ENCODE results near the gene ACTN2. TPM values are rescaled to one million over a fixed set of nuclear protein-coding genes. Genes with fewer than 3 reads are reported as not detected.

ACTN2 gene
- total RNA-seq, 2 donors from 2014 or later = 0.79 to 2.2 TPM

- H3K9ac ChIP-seq (ENCODE audit: extremely low read depth, low read length, poor library complexity, severe bottlenecking) = no peak overlapping the region
- no peaks in the 10 kb centered on the region for H3K27me3 ChIP-seq (ENCODE audit: control insufficient read depth, insufficient read depth, low read length, poor library complexity, severe bottlenecking)
- no peaks in the 10 kb centered on the region for H3K9me3 Mint-ChIP-seq
- H3K36me3 Mint-ChIP-seq (ENCODE audit: low read depth) = no peaks in the 10 kb centered on the region
- no peak overlapping the region for H3K27ac Mint-ChIP-seq
- no peak for DNase-seq
- TF ChIP-seq CTCF (conservative IDR thresholded peaks at IDR 0.05) = no peak
- H3K27me3 Mint-ChIP-seq (ENCODE audit: insufficient read depth) = no peaks in the 10 kb centered on the region
- H3K4me1 Mint-ChIP-seq = peaks cover 5% of the 10 kb centered on the region
- no peaks in the 10 kb centered on the region for H3K4me1 ChIP-seq (ENCODE audit: control insufficient read depth, insufficient read depth, low read length)
- H3K36me3 ChIP-seq (ENCODE audit: control insufficient read depth, insufficient read depth, low read length) = no peaks in the 10 kb centered on the region
- H3K27ac ChIP-seq (ENCODE audit: low read depth, low read length) = no peak overlapping the region
- no peak overlapping the region for H3K4me3 Mint-ChIP-seq
- 84 to 94% methylated on average over 2 to 6 of the region's 6 CpGs for WGBS, 2 experiments (ENCODE audit: insufficient coverage in 1 of 2, insufficient read length in 1 of 2)
- no peaks in the 10 kb centered on the region for H3K9me3 ChIP-seq (ENCODE audit: control insufficient read depth, low read length)
- no peak overlapping the region for H3K4me3 ChIP-seq (ENCODE audit: low read length)
These were observed 79.5 kb downstream of the ACTN2 start for GRCh38 chr1:236765831-236766230.

- H3K4me1 Mint-ChIP-seq = peaks cover 5% of the 10 kb centered on the region
- WGBS, 2 experiments (ENCODE audit: insufficient coverage in 1 of 2, insufficient read length in 1 of 2) = 93% methylated on average over 2 to 3 of the region's 3 CpGs
- H3K9me3 Mint-ChIP-seq = no peaks in the 10 kb centered on the region
- no peak overlapping the region for H3K4me3 Mint-ChIP-seq
- no peaks in the 10 kb centered on the region for H3K36me3 Mint-ChIP-seq (ENCODE audit: low read depth)
- Histone ChIP-seq H3K4me3 (ENCODE audit: low read length) (no peak overlapping the region), H3K27ac (ENCODE audit: low read depth, low read length) (no peak overlapping the region), H3K9ac (ENCODE audit: extremely low read depth, low read length, poor library complexity, severe bottlenecking) (no peak overlapping the region), H3K36me3 (ENCODE audit: control insufficient read depth, insufficient read depth, low read length) (no peaks in the 10 kb centered on the region), H3K4me1 (ENCODE audit: control insufficient read depth, insufficient read depth, low read length) (no peaks in the 10 kb centered on the region), H3K9me3 (ENCODE audit: control insufficient read depth, low read length) (no peaks in the 10 kb centered on the region), H3K27me3 (ENCODE audit: control insufficient read depth, insufficient read depth, low read length, poor library complexity, severe bottlenecking) (no peaks in the 10 kb centered on the region)
- no peak for TF ChIP-seq CTCF (conservative IDR thresholded peaks at IDR 0.05)
- no peaks in the 10 kb centered on the region for H3K27me3 Mint-ChIP-seq (ENCODE audit: insufficient read depth)
- no peak for DNase-seq
- no peak overlapping the region for H3K27ac Mint-ChIP-seq
These were observed 80.2 kb downstream of the ACTN2 start for GRCh38 chr1:236766506-236766905.

GRCh38 chr1:236767276-236767675 lies 81.0 kb downstream of the ACTN2 start:
- H3K4me3 ChIP-seq (ENCODE audit: low read length) = no peak overlapping the region
- H3K9ac ChIP-seq (ENCODE audit: extremely low read depth, low read length, poor library complexity, severe bottlenecking) = no peak overlapping the region
- Mint-ChIP-seq H3K27ac (no peak overlapping the region), H3K4me3 (no peak overlapping the region), H3K36me3 (ENCODE audit: low read depth) (no peaks in the 10 kb centered on the region), H3K9me3 (no peaks in the 10 kb centered on the region), H3K27me3 (ENCODE audit: insufficient read depth) (no peaks in the 10 kb centered on the region), H3K4me1 (peaks cover 5% of the 10 kb centered on the region)
- no peaks in the 10 kb centered on the region for H3K36me3 ChIP-seq (ENCODE audit: control insufficient read depth, insufficient read depth, low read length)
- no peaks in the 10 kb centered on the region for H3K27me3 ChIP-seq (ENCODE audit: control insufficient read depth, insufficient read depth, low read length, poor library complexity, severe bottlenecking)
- H3K4me1 ChIP-seq (ENCODE audit: control insufficient read depth, insufficient read depth, low read length) = no peaks in the 10 kb centered on the region
- no peak for TF ChIP-seq CTCF (conservative IDR thresholded peaks at IDR 0.05)
- H3K9me3 ChIP-seq (ENCODE audit: control insufficient read depth, low read length) = no peaks in the 10 kb centered on the region
- 91 to 97% methylated on average over 5 to 6 of the region's 6 CpGs for WGBS, 2 experiments (ENCODE audit: insufficient coverage in 1 of 2, insufficient read length in 1 of 2)
- no peak for DNase-seq
- no peak overlapping the region for H3K27ac ChIP-seq (ENCODE audit: low read depth, low read length)
